H1 (cell line): Measurements from ENCODE around the gene NCOA1. TPM values are rescaled to one million over a fixed set of nuclear protein-coding genes. Genes with fewer than 3 reads are reported as not detected.

Source experiments
- CBX8 ChIP-seq: fragments of 300-800, 300-1000 bp; sonication (generic); IDR thresholded peaks from 2 replicates; pipeline ENCODE4 v1.7.1; 2016; ENCODE audit warnings: low read depth, low read length, borderline replicate concordance
- CTBP2 ChIP-seq: IDR thresholded peaks from 2 replicates; pipeline ENCODE4 v1.7.0; 2011; ENCODE audit warnings: borderline replicate concordance, mild to moderate bottlenecking, moderate library complexity, mixed read lengths, low read length; ENCODE audit not compliant: insufficient read depth, insufficient read length
- HDAC2 ChIP-seq, 2 experiments: fragments of 300-600 bp in 1 of 2; sonication (generic) in 1 of 2; IDR thresholded peaks; 2 replicates each; pipeline ENCODE4 v1.6.1; 2011 to 2012; ENCODE audit warnings: low read depth in 2 of 2, low read length in 2 of 2, mild to moderate bottlenecking in 2 of 2, moderate library complexity in 2 of 2, borderline replicate concordance in 1 of 2, inconsistent platforms in 1 of 2
- SP4 ChIP-seq: IDR thresholded peaks from 2 replicates; pipeline ENCODE4 v1.6.1; 2012; ENCODE audit warnings: low read length, inconsistent platforms
- TAF7 ChIP-seq: optimal IDR thresholded peaks from 2 replicates; pipeline ENCODE3; 2011; ENCODE audit warnings: low read depth, mild to moderate bottlenecking, inconsistent platforms, low read length, moderate library complexity, borderline replicate concordance
- USF2 ChIP-seq: IDR thresholded peaks from 2 replicates; pipeline ENCODE4 v1.6.1; 2011; ENCODE audit warnings: low read length, improper control_type of control experiment
- polyA plus RNA-seq, 7 experiments: library from polyadenylated mRNA; depleted of rRNA in 3 of 7; stranded (reverse) in 5 of 7; unstranded in 2 of 7; fragments of >200 nt in 5 of 7; fragments of 200-250 nt in 2 of 7; gene quantifications; 1 replicate in 5 of 7; 2 replicates in 1 of 7; 4 replicates in 1 of 7; pipeline versions ENCODE4 v1.2.1 to v1.2.3, GENCODE V29; 2011 to 2013; ENCODE audit warnings: missing spikeins in 2 of 7, mixed read lengths in 2 of 7
- total RNA-seq: library from RNA; stranded (reverse); fragmentation: NEBNext Ultra II Directional; extraction: Animal tissue kit (Norgen Biotek cat#: 25700); gene quantifications from 2 replicates; pipeline ENCODE4 v1.2.1, GENCODE V29; 2021
- TF ChIP-seq, protein P1 (sequence below): fragments of 300-600 bp; sonication (generic); IDR thresholded peaks from 2 replicates; pipeline ENCODE4 v1.7.1; 2012; ENCODE audit warnings: low read length, moderate library complexity, mild to moderate bottlenecking, inconsistent platforms; ENCODE audit not compliant: insufficient replicate concordance

Gene NCOA1
- total and polyA plus RNA-seq, 2 of the 8 experiments (the other 6 are each of a cell fraction or from before 2014, with no cell fraction given): 12.8 to 17.9 TPM

DNA sequence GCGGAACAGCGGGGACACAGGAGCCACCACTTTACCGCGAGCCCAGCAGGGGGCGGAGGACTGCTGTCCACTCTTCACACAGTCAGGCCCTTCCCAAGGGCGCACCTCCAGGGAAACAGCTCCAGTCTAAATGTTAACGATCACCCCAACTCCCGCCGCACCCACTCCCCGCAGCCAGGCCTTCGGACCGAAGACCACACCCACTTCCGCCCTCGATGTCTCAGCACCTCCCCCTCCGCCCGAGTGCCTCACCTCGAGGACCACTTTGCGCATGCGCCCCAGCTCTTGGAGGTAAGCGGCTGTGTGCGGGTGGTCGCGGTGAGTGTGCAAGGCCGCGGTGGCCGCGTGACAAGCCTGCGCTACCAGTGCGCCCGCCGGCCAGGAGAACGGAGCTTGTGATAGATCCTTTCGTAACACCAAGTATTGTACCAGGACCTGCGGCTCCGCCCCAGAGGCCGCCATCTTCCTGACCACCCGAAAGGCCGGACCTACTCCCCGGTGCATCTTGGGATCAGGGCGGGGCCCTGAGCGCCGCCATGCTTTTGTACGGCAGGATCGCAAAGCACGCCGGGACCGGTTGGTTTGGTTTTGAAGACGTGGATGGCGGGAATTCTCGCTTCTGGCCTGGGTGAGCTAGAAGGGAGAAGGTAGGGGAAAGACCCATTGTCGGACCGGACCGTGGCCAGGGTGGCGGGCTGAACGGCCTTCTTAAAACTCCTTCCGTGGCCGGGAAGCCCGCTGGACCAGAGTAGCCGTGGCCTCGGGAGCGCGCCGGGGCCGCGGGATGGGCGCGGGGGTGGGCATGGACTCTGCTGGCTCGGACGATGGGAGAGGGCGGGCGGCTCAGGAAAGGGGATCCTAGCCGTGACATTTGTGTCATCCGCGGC, 302.1 kb downstream of the NCOA1 start, which contains the start of the genes CENPO and PTRHD1 (continued):
- TF ChIP-seq TAF7 (peak; percentile 94), SP4 (peak; percentile 74; the same call in 1 of the 2 replicates), CBX8 (no peak), CTBP2 (no peak), USF2 (no peak), HDAC2 (IDR thresholded peaks at IDR 0.05; ENCODE audit: borderline replicate concordance in 1 of 2, low read depth in 2 of 2, low read length in 2 of 2) (peak; percentile 2 to 60; a peak in 1 of 4 replicates)
- TF ChIP-seq, protein P1, sequence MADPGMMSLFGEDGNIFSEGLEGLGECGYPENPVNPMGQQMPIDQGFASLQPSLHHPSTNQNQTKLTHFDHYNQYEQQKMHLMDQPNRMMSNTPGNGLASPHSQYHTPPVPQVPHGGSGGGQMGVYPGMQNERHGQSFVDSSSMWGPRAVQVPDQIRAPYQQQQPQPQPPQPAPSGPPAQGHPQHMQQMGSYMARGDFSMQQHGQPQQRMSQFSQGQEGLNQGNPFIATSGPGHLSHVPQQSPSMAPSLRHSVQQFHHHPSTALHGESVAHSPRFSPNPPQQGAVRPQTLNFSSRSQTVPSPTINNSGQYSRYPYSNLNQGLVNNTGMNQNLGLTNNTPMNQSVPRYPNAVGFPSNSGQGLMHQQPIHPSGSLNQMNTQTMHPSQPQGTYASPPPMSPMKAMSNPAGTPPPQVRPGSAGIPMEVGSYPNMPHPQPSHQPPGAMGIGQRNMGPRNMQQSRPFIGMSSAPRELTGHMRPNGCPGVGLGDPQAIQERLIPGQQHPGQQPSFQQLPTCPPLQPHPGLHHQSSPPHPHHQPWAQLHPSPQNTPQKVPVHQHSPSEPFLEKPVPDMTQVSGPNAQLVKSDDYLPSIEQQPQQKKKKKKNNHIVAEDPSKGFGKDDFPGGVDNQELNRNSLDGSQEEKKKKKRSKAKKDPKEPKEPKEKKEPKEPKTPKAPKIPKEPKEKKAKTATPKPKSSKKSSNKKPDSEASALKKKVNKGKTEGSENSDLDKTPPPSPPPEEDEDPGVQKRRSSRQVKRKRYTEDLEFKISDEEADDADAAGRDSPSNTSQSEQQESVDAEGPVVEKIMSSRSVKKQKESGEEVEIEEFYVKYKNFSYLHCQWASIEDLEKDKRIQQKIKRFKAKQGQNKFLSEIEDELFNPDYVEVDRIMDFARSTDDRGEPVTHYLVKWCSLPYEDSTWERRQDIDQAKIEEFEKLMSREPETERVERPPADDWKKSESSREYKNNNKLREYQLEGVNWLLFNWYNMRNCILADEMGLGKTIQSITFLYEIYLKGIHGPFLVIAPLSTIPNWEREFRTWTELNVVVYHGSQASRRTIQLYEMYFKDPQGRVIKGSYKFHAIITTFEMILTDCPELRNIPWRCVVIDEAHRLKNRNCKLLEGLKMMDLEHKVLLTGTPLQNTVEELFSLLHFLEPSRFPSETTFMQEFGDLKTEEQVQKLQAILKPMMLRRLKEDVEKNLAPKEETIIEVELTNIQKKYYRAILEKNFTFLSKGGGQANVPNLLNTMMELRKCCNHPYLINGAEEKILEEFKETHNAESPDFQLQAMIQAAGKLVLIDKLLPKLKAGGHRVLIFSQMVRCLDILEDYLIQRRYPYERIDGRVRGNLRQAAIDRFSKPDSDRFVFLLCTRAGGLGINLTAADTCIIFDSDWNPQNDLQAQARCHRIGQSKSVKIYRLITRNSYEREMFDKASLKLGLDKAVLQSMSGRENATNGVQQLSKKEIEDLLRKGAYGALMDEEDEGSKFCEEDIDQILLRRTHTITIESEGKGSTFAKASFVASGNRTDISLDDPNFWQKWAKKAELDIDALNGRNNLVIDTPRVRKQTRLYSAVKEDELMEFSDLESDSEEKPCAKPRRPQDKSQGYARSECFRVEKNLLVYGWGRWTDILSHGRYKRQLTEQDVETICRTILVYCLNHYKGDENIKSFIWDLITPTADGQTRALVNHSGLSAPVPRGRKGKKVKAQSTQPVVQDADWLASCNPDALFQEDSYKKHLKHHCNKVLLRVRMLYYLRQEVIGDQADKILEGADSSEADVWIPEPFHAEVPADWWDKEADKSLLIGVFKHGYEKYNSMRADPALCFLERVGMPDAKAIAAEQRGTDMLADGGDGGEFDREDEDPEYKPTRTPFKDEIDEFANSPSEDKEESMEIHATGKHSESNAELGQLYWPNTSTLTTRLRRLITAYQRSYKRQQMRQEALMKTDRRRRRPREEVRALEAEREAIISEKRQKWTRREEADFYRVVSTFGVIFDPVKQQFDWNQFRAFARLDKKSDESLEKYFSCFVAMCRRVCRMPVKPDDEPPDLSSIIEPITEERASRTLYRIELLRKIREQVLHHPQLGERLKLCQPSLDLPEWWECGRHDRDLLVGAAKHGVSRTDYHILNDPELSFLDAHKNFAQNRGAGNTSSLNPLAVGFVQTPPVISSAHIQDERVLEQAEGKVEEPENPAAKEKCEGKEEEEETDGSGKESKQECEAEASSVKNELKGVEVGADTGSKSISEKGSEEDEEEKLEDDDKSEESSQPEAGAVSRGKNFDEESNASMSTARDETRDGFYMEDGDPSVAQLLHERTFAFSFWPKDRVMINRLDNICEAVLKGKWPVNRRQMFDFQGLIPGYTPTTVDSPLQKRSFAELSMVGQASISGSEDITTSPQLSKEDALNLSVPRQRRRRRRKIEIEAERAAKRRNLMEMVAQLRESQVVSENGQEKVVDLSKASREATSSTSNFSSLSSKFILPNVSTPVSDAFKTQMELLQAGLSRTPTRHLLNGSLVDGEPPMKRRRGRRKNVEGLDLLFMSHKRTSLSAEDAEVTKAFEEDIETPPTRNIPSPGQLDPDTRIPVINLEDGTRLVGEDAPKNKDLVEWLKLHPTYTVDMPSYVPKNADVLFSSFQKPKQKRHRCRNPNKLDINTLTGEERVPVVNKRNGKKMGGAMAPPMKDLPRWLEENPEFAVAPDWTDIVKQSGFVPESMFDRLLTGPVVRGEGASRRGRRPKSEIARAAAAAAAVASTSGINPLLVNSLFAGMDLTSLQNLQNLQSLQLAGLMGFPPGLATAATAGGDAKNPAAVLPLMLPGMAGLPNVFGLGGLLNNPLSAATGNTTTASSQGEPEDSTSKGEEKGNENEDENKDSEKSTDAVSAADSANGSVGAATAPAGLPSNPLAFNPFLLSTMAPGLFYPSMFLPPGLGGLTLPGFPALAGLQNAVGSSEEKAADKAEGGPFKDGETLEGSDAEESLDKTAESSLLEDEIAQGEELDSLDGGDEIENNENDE: no peak
